K562 (cell line): Measurements from ENCODE around the gene ARFGAP3. TPM values are rescaled to one million over a fixed set of nuclear protein-coding genes. Genes with fewer than 3 reads are reported as not detected.

Source experiments
- ATAC-seq: fragments of 200-7000 bp; cut with Tn5 transposase; 3 replicates; pipeline ENCODE4 v1.9.1; 2020; ENCODE audit warnings: moderate library complexity
- BruUV-seq: library from RNA; stranded (reverse); fragments of 400-500 nt; replicated peaks from 2 replicates; lab custom pipeline; 2021; lab: Mats Ljungman, UMichigan
- CTCF ChIA-PET: fragments of 300-600 bp; formaldehyde crosslinking; extraction: SDS; loops from one replicate; lab custom pipeline; 2021; ENCODE audit warnings: low intra/inter-chr PET ratio; lab: Yijun Ruan, JAX
- POLR2A ChIA-PET: fragments of 300-600, 350-650 bp; sonication (Branson Sonifier 250); formaldehyde crosslinking; extraction: SDS; loops from one replicate; lab custom pipeline; 2021; ENCODE audit warnings: antibody characterized with exemption, inconsistent platforms; lab: Yijun Ruan, JAX
- DNase-seq, 4 experiments: peaks; one replicate each; pipeline versions ENCODE4 v3.0.0 to v3.0.0-alpha.2; 2011 to 2018; ENCODE audit warnings: low spot score in 3 of 4, mixed read lengths in 3 of 4; ENCODE audit errors: extremely low read depth in 1 of 4
- FAIRE-seq: peaks from 2 replicates; lab custom pipeline; 2011; peaks lifted over from hg19 to GRCh38; lab: Jason Lieb, UNC
- H2AFZ ChIP-seq: 2 replicates; pipeline ENCODE4 v1.6.0; 2011; ENCODE audit warnings: low read depth, low read length, control low read depth, inconsistent platforms
- H3K27ac ChIP-seq: fragments of 200-600 bp; 3 replicates; pipeline ENCODE4 v1.8.0; 2011; ENCODE audit warnings: low read depth, mild to moderate bottlenecking, control low read depth, inconsistent platforms, low read length, moderate library complexity, mixed read lengths; ENCODE audit errors: extremely low read depth
- H3K27me3 ChIP-seq, 2 experiments: fragments of 300-600 bp in 1 of 2; 2 replicates in 1 of 2; 3 replicates in 1 of 2; pipeline versions ENCODE4 v1.6.0 to v1.8.0; 2011; ENCODE audit warnings: inconsistent platforms in 2 of 2, low read length in 2 of 2, mild to moderate bottlenecking in 1 of 2, mixed read lengths in 1 of 2, moderate library complexity in 1 of 2; ENCODE audit not compliant: control insufficient read depth in 2 of 2, insufficient read depth in 2 of 2
- H3K36me3 ChIP-seq: fragments of 300-600 bp; 3 replicates; pipeline ENCODE4 v1.8.0; 2011; ENCODE audit warnings: mild to moderate bottlenecking, low read length, inconsistent platforms; ENCODE audit not compliant: control insufficient read depth, insufficient read depth
- H3K4me1 ChIP-seq, 2 experiments: fragments of 200-600 bp in 1 of 2; replicated peaks in 1 of 2; 2 replicates in 1 of 2; 3 replicates in 1 of 2; pipeline versions ENCODE4 v1.5.1 to v1.8.0; 2011; ENCODE audit warnings: inconsistent platforms in 2 of 2, low read length in 2 of 2, mild to moderate bottlenecking in 1 of 2, mixed read lengths in 1 of 2, moderate library complexity in 1 of 2; ENCODE audit not compliant: control insufficient read depth in 2 of 2, insufficient read depth in 2 of 2
- H3K4me2 ChIP-seq: 2 replicates; pipeline ENCODE4 v1.6.1; 2011; ENCODE audit warnings: low read length, control low read depth, inconsistent platforms, mixed read lengths; ENCODE audit not compliant: insufficient read depth
- H3K4me3 ChIP-seq: fragments of 200-600 bp; sonication (generic), shearing (Covaris generic); 2 replicates; pipeline ENCODE4 v1.5.1; 2016; ENCODE audit warnings: control low read depth, inconsistent platforms
- H3K79me2 ChIP-seq: fragments of 200-600 bp; 3 replicates; pipeline ENCODE4 v1.8.0; 2011; ENCODE audit warnings: low read length, inconsistent platforms; ENCODE audit not compliant: control insufficient read depth, insufficient read depth
- H3K9ac ChIP-seq, 2 experiments: 2 replicates each; pipeline versions ENCODE4 v1.6.0 to v1.6.1; 2011; ENCODE audit warnings: low read depth in 2 of 2, low read length in 2 of 2, control low read depth in 1 of 2, inconsistent platforms in 1 of 2, mild to moderate bottlenecking in 1 of 2, mixed read lengths in 1 of 2; ENCODE audit not compliant: insufficient read depth in 1 of 2
- H3K9me1 ChIP-seq: one replicate; pipeline ENCODE4 v1.6.0; 2011; ENCODE audit warnings: inconsistent platforms, mild to moderate bottlenecking, low read length, moderate library complexity; ENCODE audit not compliant: control insufficient read depth, insufficient read depth
- H3K9me3 ChIP-seq: replicated peaks from 2 replicates; pipeline ENCODE4 v1.5.1; 2011; ENCODE audit warnings: low read depth, low read length, inconsistent platforms; ENCODE audit not compliant: control insufficient read depth, insufficient read depth
- H4K20me1 ChIP-seq: replicated peaks from 2 replicates; pipeline ENCODE4 v1.6.1; 2011; ENCODE audit warnings: low read length, inconsistent platforms, mixed read lengths; ENCODE audit not compliant: control insufficient read depth, insufficient read depth
- ARHGAP35 ChIP-seq: fragments of 450-650 bp; IDR thresholded peaks from 2 replicates; pipeline ENCODE4 v1.6.1; 2018; ENCODE audit not compliant: partially characterized antibody
- ETS2 ChIP-seq: IDR thresholded peaks from 2 replicates; pipeline ENCODE4 v1.6.1; 2016; ENCODE audit warnings: borderline replicate concordance, missing genetic modification characterization, mild to moderate bottlenecking, moderate library complexity, missing compliant biosample characterization; ENCODE audit not compliant: poor library complexity, severe bottlenecking
- TAF15 ChIP-seq: fragments of 200-400 bp; formaldehyde crosslinking; IDR thresholded peaks from 2 replicates; pipeline ENCODE4 v1.6.1; 2017; ENCODE audit warnings: mild to moderate bottlenecking, low read depth, low read length, moderate library complexity
- WGBS: fragments of 100-300 bp; shearing (Covaris generic); methylation state at CpG from one replicate; pipeline ENCODE4 v1.1.6; 2016; ENCODE audit warnings: low coverage, mixed read lengths; ENCODE audit not compliant: insufficient coverage; ENCODE audit errors: missing lambda C conversion rate; 5-methylcytosine and 5-hydroxymethylcytosine counted together
- in situ Hi-C: fragments of 300-500 bp; cut with MboI; formaldehyde crosslinking; loops from 4 replicates; pipeline ENCODE4 v1.15.0; 2018; ENCODE audit warnings: inconsistent platforms, mixed read lengths
- intact Hi-C: fragments of 100-400 bp; cut with micrococcal nuclease; formaldehyde crosslinking; loops from 2 replicates; pipeline ENCODE4 v1.14.2; 2022
- polyA plus RNA-seq, 8 experiments: library from polyadenylated mRNA; depleted of rRNA in 4 of 8; stranded (reverse) in 5 of 8; unstranded in 3 of 8; fragments of >200 nt; fragmentation: Nextera tagmentation in 2 of 8; fragmentation: Illumina TruSeq in 1 of 8; extraction: Ambion mirVana in 2 of 8; extraction: Trizol in 1 of 8; gene quantifications; 2 replicates each; pipeline versions ENCODE4 v1.2.1 to v1.2.3, GENCODE V29; 2011 to 2014; ENCODE audit warnings: inconsistent platforms in 1 of 8, missing spikeins in 1 of 8
- total RNA-seq, 7 experiments: library from RNA; depleted of rRNA in 6 of 7; stranded (reverse); fragments of >200 nt in 6 of 7; fragmentation: Illumina TruSeq in 2 of 7; extraction: Trizol in 2 of 7; gene quantifications; 2 replicates each; pipeline versions ENCODE4 v1.2.1 to v1.2.3, GENCODE V29; 2011 to 2021; ENCODE audit warnings: low replicate concordance in 1 of 7
- TF ChIP-seq, protein P1 (sequence below): fragments of 450-650 bp; IDR thresholded peaks from 2 replicates; pipeline ENCODE4 v1.6.1; 2016; ENCODE audit warnings: mild to moderate bottlenecking, moderate library complexity

The ARFGAP3 gene
- total and polyA plus RNA-seq, 9 of the 15 experiments (the other 6 are each of a cell fraction or from before 2014, with no cell fraction given): 14.2 to 31.9 (median 22.7) TPM

GRCh38 chr22:42768385-42769035, 88.6 kb downstream of the ARFGAP3 start:
- CTCF ChIA-PET: no interaction called here

More at GRCh38 chr22:42768385-42769035, 88.6 kb downstream of the ARFGAP3 start:
- Histone ChIP-seq H3K4me3 (no peak overlapping the region), H3K9ac (no peak overlapping the region), H3K4me2 (no peak overlapping the region), H3K36me3 (no peaks in the 10 kb centered on the region), H3K4me1 (peaks cover 8 to 33% of the 10 kb centered on the region in 2 experiments; a peak in 4 of 5 replicates), H3K9me3 (no peaks in the 10 kb centered on the region), H2AFZ (no peak overlapping the region), H3K79me2 (no peaks in the 10 kb centered on the region), H3K27me3 (peaks cover 0 to 8% of the 10 kb centered on the region in 2 experiments; a peak in 1 of 5 replicates), H4K20me1 (no peaks in the 10 kb centered on the region), H3K27ac (no peak overlapping the region), H3K9me1 (no peaks in the 10 kb centered on the region)
- FAIRE-seq: no peak
- DNase-seq: peak in 1 of 4 experiments; percentile 2
- POLR2A ChIA-PET: interaction anchor here (0.8 kb wide), 1 partner anchor 10 kb away, joined by 3 read pairs; no protein-coding TSS in a partner anchor
- TF ChIP-seq ARHGAP35 (no peak), TAF15 (no peak), ETS2 (no peak)
- TF ChIP-seq, protein P1, sequence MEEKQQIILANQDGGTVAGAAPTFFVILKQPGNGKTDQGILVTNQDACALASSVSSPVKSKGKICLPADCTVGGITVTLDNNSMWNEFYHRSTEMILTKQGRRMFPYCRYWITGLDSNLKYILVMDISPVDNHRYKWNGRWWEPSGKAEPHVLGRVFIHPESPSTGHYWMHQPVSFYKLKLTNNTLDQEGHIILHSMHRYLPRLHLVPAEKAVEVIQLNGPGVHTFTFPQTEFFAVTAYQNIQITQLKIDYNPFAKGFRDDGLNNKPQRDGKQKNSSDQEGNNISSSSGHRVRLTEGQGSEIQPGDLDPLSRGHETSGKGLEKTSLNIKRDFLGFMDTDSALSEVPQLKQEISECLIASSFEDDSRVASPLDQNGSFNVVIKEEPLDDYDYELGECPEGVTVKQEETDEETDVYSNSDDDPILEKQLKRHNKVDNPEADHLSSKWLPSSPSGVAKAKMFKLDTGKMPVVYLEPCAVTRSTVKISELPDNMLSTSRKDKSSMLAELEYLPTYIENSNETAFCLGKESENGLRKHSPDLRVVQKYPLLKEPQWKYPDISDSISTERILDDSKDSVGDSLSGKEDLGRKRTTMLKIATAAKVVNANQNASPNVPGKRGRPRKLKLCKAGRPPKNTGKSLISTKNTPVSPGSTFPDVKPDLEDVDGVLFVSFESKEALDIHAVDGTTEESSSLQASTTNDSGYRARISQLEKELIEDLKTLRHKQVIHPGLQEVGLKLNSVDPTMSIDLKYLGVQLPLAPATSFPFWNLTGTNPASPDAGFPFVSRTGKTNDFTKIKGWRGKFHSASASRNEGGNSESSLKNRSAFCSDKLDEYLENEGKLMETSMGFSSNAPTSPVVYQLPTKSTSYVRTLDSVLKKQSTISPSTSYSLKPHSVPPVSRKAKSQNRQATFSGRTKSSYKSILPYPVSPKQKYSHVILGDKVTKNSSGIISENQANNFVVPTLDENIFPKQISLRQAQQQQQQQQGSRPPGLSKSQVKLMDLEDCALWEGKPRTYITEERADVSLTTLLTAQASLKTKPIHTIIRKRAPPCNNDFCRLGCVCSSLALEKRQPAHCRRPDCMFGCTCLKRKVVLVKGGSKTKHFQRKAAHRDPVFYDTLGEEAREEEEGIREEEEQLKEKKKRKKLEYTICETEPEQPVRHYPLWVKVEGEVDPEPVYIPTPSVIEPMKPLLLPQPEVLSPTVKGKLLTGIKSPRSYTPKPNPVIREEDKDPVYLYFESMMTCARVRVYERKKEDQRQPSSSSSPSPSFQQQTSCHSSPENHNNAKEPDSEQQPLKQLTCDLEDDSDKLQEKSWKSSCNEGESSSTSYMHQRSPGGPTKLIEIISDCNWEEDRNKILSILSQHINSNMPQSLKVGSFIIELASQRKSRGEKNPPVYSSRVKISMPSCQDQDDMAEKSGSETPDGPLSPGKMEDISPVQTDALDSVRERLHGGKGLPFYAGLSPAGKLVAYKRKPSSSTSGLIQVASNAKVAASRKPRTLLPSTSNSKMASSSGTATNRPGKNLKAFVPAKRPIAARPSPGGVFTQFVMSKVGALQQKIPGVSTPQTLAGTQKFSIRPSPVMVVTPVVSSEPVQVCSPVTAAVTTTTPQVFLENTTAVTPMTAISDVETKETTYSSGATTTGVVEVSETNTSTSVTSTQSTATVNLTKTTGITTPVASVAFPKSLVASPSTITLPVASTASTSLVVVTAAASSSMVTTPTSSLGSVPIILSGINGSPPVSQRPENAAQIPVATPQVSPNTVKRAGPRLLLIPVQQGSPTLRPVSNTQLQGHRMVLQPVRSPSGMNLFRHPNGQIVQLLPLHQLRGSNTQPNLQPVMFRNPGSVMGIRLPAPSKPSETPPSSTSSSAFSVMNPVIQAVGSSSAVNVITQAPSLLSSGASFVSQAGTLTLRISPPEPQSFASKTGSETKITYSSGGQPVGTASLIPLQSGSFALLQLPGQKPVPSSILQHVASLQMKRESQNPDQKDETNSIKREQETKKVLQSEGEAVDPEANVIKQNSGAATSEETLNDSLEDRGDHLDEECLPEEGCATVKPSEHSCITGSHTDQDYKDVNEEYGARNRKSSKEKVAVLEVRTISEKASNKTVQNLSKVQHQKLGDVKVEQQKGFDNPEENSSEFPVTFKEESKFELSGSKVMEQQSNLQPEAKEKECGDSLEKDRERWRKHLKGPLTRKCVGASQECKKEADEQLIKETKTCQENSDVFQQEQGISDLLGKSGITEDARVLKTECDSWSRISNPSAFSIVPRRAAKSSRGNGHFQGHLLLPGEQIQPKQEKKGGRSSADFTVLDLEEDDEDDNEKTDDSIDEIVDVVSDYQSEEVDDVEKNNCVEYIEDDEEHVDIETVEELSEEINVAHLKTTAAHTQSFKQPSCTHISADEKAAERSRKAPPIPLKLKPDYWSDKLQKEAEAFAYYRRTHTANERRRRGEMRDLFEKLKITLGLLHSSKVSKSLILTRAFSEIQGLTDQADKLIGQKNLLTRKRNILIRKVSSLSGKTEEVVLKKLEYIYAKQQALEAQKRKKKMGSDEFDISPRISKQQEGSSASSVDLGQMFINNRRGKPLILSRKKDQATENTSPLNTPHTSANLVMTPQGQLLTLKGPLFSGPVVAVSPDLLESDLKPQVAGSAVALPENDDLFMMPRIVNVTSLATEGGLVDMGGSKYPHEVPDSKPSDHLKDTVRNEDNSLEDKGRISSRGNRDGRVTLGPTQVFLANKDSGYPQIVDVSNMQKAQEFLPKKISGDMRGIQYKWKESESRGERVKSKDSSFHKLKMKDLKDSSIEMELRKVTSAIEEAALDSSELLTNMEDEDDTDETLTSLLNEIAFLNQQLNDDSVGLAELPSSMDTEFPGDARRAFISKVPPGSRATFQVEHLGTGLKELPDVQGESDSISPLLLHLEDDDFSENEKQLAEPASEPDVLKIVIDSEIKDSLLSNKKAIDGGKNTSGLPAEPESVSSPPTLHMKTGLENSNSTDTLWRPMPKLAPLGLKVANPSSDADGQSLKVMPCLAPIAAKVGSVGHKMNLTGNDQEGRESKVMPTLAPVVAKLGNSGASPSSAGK: no peak
- no peak for ATAC-seq
- BruUV-seq: no TSS peak
- in situ Hi-C loops (no loop called here), intact Hi-C loops (no loop called here)
- WGBS: 47% methylated on average over 6 of the region's 22 CpGs
